ENCODE measurements around the gene CMKLR1.

The CMKLR1 gene, protein sequence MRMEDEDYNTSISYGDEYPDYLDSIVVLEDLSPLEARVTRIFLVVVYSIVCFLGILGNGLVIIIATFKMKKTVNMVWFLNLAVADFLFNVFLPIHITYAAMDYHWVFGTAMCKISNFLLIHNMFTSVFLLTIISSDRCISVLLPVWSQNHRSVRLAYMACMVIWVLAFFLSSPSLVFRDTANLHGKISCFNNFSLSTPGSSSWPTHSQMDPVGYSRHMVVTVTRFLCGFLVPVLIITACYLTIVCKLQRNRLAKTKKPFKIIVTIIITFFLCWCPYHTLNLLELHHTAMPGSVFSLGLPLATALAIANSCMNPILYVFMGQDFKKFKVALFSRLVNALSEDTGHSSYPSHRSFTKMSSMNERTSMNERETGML

DNA sequence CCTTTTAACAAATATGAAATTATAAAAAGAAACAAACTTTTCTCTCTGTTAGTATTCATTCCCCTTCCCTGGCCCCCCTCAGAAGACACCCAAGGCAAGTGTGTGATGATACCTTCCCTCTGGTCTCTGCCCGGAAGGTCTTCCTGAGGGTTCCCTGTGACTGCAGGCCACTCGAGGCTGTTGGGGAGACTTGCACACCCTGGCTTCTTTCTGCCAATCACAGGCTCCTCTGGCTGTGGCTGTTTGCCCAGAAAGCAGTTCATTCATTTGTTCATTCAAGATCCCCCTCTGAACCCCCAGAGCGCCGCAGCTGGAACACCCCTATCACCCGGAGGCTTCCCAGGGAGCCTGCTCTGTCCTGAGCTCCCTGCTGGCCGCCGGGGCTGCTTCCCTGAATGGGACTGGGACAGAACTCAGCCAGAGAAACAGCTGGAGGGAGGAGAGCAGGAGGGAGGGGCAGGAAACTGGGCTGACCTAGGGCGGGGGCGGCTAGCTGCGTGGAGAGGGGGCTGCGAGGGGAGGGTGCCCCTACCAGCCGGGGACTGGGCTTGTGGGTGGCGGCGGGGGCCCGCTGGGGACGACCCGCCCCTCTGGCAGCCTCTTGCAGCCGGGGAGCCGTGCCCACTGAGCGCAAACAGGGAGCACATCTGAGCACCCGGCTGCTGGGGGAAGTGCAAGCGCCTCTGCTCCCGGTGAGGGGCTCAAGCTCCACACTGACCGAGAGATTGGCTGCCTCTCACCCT lies at the start of gene CMKLR1:
Gene CMKLR1, minus strand, starts transcription at position 397 of the 743 bp plus-strand sequence. CDS start 45,720 bp downstream, outside the sequence.
- peak; percentile 21 for DNase-seq

DNA sequence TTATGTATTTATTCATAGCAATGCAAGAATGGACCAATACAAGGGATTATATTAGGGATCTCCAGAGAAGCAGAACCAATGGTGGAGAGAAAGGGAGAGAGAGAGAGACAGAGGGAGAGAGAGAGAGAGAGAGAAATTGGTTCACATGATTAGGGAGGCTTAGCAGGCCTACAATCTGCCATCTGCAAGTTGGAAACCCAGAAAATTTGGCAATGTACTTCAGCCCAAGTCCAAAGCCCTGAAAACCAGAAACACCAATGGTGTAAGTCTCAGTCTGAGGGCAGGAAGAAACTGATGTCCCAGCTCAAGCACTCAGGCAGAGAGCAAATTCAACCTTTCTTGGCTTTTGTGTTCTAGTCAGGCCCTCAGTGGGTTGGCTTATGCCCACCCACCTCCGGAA lies 48.7 kb upstream of the CMKLR1 start:
- DNase-seq = no peak

DNA sequence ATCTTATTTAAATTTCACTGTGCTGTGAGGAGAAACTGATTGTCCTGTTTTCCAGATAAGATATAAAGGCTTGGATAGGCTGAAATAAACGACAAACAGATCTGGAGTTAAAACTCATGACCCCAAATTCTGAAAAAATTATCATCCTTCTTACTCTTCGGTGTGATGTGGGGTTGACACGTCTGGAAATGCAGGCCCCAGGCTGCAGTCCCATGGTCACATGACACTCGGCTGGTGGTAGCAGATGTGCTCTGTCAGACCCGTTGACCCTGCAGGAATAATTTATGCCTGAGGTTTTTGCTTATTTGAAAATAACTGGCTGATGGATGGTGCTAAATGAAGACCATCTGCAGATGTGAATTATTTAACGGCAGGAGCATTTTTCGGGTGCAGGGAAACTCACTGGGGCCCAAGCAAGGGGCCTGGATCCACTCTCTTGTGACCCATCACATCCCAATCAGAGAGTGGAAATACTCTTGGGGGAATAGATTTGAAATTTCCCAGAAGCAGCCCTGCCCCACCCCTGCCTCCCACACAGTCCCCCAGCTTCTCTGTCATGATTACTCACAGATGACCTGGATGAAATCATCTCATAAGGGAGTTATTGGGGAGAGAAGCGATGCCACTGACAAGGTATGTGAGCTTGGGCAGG lies 47.7 kb upstream of the CMKLR1 start:
- peak; percentile 13 for DNase-seq

DNA sequence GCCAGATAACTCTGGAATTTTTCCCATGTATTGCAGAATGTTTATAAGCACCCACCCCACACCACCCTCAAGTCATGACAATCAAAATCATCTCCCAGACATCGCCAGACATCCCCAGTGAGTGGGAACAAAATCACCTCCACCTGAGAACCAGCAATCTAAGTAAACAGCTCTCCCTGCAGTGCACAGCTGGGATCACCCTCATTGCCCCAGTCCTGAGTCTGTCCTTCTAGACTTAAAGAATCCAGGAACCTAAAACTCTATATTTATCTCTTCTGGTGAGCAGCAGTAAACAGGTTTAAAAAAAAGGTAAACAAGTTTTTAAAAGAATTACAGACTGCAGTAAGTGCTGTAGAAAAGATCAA lies 43.3 kb upstream of the CMKLR1 start:
- no peak for DNase-seq

DNA sequence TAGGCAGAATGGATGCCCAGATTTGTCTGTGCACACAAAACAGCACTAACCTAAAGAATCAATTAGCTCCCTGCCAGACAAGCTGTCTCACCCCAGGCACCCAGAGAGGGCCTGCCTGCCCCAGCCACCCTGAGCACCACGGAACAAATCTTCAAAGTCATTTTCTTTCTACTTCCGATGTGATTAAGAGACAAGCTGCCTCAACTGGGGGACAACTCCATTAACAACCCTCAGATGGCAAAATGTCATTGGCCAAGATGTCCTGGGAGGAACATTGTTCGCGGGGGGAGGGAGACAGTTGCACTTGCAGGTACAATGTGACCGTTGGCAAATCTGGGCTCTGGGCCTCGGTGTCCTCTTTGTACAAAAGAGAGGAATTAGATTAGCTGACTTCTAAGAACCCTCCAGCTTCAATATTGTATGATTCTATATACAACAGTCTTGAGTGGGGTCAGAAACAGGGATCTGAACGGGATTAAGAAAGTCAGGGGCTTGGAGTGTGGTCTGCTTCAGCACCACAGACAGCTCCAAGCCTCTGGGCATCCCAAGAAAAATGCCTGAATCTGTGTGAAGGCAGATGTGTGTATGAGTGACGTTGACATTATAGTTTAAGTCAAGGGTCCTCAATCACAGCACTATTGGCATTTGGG lies 42.8 kb upstream of the CMKLR1 start:
- no peak for DNase-seq

DNA sequence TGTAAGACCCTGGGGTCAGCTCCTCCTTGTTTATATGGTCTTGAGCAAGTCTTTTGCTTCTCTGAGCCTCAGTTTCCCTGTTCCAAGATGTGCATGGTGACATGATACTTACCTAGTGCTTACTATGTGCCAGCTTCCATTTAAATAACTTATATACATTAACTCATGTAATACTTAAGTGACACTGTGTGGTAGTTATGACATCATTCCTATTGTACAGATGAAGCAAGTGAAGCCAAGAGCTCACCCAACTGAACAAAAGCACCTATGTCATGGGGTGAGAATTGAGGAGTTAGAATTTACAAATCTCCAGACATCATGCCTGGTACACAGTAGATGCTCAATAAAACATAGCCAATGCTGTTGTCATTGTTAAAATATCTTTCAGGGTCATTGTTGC lies 41.3 kb upstream of the CMKLR1 start:
- DNase-seq = no peak

DNA sequence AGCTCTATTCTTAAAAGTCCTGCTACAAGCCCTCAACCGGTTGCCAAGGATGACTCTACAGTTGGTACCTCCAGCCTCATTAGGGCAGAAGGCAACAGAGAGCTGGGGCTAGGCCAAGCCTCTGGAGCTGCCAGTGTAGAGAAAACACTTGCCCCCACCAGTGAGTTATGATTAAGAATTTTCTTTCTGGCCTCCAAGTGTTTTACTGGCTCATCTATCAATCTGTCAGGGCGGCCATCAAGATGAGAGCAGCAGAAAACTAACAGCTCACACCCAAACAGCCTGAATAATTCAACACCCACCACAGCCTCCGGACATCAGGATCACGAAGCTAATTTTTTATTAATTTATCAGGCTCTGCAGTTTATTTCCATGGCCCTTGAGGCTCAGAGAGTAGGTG lies 40.7 kb upstream of the CMKLR1 start:
- no peak for DNase-seq

DNA sequence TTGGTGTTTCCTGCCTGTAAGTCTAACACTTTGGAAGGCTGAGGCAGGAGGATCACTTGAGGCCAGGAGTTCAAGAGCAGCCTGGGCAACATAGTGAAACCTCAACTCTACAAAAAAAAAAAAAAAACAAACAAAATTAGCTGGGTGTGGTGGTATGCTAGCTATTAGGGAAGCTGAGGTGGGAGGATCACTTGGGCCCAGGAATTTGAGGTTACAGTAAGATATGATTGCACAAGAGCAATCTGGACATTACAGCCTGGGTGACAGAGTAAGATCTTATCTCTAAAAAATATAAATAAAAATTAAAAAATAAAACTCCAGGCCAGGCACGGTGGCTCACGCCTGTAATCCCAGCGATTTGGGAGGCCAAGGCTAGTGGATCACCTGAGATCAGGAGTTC lies 39.8 kb upstream of the CMKLR1 start:
- peak; percentile 33 for DNase-seq

DNA sequence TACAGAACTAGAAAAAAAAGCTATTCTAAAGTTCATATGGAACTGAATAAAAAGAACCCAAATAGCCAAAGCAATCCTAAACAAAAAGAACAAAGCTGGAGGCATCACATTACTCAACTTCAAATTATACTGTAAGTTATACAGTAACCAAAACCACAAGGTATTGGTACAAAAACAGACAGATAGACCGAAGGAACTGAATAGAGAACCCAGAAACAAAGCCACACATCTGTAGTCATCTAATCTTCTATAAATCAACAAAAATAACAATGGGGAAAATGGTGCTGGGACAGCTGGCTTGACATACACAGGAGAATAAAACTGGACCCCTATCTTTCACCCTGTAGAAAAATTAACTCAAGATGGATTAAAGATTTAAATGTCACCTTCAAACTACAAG lies 38.1 kb upstream of the CMKLR1 start:
- DNase-seq = no peak

DNA sequence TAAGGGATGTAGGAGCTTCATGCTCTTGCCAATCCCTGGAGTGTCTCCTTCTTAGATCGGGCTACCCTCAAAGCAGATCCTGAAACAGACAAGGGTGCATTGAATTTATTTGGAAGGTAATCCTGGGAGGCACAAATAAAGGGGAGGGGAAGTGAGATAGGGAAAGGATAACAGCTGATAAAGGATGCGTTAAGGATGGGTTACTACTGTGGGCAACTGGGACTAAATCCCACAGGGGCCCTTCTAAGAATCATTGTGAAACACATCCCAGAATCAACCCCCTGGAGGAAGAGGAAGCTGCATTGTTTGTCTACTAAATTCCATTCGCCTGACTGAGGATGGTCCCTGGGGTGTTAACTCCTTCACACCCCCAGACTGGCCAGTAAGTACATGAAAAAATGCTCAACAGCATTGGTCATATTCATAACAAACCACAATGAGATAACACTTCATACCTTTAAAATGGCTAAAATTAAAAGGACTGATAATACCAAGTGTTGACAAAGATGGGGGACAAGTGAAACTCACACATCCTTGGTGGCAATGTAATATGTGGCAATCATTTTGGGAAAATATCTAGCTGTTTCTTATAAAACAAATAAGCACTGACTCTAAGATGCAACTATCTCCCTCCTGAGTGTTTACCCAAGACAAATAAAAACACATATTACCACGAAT lies 37.0 kb upstream of the CMKLR1 start:
- no peak for DNase-seq

DNA sequence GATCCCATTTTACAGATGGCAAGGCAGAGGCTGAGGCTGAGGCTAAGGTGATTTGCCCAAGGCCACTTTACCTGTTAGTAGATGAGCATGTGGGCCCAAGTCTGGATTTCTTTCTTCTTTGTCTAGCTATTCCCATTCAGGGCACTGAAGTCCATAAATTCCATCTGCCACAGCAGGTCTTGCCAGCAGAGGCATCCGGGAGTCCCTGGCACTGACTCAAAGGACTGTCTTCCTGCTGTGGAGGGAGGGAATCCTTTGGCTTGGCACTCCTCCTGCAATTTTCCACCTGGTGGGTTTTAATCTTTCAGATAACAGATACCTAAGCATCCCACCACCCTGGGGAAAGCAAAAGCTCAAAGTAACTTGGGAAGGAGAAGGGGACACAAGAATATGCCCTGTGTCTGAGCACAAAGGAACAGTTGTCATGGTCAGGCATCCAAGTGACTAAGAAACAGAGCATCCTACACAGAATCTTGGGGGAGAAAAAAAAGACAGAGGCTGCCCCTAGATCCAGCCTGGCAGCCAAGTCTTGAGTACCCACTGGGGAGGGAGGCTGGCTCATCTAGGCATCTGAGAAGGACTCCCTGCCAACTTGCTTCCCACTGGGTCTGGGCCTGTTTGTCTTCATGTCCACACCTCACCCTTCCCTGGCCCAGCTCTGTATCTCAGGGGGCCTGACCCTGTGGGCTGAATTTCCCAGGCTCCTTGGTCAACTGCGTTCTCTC lies 35.6 kb upstream of the CMKLR1 start:
- DNase-seq = no peak

DNA sequence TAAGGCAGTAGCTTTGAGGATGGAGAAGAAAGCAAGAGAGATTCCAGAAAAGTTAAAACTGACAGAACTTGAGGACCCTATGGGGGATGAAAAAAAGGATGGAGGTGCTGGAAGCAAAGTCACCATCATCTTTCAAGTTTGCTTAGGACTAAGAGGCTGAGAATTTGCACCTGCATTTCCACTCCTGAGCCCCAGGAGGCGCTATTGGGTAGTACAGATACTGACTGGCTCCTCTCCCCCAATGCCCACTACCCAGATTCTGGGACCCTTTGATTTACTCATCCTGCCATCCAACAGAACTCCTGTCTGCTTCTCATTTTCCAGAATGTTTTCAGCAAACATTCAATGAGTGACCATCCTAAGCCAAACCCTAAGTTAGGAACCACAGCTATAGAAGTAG lies 34.0 kb upstream of the CMKLR1 start:
- DNase-seq = no peak

DNA sequence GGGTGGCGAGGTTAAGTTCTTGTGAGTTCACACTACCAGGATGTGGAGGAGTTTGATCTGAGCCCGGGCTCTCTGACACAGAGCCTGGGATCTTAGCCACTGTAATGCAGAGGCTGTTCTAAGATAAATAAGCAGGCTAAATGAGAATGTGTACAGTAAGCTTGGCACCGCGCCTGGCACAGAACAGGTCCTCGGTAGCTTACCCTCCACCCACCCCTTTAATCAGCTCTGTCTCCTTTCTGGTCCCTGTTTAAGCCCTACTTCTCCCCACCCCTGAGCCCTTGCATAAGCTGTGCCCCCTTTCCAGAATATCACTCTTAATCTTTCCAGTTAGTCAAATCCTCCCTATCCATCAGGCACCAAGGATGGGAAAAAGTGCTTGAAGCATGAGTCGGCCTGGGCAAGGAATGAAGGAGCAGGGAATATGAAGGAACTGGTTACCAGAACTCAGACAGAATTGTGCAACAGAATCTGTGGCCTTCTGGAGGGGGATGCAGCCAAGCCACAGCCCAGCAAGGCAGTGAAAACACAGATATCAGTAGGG lies 32.8 kb upstream of the CMKLR1 start:
- DNase-seq = peak; percentile 33

DNA sequence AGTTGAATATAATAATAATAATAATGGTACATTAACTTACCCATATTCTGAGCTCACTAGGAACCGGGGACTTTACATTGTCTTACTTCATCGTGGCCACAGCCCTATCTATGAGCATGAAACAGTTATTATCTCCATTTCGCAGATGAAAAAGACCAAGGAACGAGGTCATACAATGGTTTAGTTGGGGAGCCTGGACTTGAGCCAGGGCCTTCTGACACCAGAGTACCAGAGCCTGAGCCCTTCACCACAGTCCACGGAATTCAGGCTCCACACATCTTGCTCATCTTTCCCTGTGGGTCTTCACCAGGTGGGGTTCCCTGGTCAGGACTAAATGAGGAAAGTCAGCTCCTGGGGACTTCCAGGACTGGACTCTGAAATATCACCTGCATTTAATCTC lies 31.3 kb upstream of the CMKLR1 start:
- DNase-seq = no peak

DNA sequence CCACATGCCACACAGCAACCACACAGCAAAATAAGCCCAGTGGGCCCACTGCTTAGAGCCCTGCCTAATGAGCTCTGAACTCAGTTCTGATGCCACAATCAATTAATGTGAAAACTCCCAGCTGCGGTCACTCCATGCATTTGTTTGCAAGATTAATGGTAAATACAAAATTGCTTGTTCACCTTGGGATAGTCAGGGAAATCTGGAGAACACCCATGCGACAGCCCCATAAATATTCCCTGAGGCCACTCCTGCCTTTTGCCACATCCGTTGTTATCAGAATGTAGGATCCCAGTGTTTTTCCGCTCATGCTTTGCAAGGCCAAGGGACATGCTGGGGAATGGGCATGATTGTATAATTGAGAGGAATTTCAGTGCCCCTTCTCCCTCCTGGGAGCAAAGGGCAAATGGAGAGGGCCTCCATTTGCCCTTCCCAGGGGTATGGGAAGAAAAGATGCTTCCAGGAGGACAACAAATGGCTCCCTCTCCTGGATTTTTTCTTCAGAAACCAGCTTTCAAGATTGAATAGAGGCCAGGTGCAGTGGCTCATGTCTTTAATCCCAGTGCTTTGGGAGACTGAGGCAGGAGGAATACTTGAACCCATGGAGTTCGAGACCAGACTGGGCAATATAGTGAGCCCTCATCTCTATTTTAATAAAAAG lies 30.8 kb upstream of the CMKLR1 start:
- no peak for DNase-seq

DNA sequence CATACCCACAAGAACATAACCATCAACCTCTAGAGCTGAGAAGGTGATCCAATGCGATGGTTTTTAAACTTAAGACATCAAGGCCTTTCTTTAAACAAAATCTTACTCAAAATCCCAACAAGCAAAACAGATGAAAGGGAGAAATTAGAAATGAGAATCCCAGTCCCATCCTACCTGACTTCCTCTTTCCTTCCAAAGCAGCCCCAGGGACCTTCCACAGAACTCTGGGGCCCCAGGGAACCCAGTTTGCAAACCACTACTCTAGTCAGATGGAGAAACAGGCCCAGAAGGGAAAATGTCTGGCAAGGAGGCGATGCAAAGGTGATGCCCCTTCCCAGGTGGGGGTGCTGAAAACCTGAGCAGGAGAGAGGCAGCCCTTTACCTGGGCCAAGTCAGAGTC lies 29.0 kb upstream of the CMKLR1 start:
- no peak for DNase-seq

DNA sequence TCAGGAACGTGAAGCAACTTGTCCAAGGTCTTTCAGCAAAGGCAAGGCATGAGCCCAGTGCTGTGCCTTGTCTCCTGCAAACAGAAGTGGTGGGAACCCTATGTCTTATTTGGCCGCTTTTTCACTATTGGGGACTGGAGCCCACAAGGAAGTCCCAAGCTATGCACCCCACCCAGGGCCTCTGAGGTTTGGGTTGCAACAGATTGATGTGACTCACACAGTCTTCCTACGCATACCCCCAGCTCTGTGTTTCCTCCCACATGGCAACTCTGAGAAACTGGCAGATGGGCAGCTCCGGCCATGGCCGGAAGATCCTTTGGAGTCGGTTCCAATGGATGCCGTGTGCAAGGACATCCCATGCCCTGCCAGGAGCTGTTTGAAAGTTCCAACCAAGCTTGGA lies 28.3 kb upstream of the CMKLR1 start:
- peak; percentile 90 for DNase-seq

DNA sequence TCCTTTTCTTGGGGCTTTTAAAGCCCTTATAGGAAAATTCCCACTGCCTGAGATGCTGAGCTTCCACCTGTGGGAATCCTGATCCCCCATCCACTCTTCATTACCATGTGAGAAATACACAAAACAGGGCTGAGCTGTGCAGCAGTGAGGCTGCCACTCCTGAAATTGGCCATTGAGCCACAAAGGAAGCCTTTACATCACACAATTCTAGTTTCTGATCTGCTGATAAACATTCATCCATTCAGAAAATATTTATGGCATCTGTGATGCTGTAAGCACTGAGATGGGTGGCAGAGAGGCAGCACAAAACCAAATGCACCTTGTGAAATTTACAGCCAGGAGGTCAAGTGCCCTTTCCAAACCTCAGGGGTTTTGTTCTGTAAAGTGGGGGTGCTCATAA lies 26.2 kb upstream of the CMKLR1 start:
- DNase-seq = no peak

DNA sequence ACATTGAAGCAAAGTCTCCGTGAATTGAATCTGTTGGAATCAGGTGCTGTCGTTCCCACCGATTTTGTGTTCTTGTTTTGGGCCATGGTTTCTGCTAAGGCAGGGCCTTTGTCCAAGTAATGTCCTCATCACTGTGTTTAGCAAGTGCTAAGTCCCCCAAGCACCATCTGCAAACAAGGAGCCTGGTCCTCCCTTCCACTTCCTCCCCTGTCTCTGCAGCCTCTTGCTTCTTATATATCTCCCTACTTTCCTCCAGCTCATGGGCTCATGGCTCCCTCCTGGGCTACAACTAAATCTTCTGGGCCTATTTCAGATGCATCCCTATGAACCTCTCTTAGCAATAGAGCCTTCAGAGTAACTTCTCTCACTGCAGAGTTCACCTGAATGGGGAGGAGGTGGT lies 25.8 kb upstream of the CMKLR1 start:
- DNase-seq = no peak

DNA sequence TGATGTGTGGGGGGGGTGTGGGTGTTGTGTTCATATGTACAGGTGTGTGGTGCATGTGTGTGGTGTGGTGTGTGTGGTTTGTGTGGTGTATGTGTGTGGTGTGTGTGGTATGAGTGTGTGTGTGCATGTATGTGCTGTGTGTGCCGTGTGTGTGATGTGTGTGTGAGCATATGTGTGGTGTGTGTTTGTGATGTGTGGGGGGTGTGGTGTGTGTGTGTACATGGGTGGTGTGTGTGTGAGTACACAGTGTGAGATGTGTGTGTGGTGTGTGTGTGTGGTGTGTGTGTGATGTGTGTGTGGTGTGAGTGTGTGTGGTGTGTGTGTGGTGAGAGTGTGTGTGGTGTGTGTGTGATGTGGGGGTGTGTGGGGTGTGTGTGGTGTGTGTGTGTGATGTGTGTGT lies 24.5 kb upstream of the CMKLR1 start:
- DNase-seq = no peak

DNA sequence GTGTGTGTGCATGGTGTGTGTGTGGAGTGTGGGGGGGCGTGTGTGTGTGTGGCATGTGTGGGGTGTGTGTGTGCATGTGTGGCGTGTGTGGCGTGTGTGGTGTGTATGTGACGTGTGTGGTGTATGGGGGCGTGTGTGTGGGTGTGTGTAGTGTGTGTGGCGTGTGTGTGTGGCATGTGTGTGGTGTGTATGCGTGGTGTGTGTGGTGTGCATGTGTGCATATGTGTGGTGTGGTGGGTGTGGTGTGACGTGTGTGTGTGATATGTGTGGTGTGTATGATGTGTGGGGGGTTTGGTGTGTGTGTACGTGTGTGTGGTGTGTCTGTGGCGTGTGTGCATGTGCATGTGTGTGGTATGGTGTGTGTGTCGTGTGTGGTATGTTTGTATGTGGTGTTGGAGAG lies 24.1 kb upstream of the CMKLR1 start:
- DNase-seq = no peak
